ENCODE measurements around the gene EHMT1.

Gene EHMT1

DNA sequence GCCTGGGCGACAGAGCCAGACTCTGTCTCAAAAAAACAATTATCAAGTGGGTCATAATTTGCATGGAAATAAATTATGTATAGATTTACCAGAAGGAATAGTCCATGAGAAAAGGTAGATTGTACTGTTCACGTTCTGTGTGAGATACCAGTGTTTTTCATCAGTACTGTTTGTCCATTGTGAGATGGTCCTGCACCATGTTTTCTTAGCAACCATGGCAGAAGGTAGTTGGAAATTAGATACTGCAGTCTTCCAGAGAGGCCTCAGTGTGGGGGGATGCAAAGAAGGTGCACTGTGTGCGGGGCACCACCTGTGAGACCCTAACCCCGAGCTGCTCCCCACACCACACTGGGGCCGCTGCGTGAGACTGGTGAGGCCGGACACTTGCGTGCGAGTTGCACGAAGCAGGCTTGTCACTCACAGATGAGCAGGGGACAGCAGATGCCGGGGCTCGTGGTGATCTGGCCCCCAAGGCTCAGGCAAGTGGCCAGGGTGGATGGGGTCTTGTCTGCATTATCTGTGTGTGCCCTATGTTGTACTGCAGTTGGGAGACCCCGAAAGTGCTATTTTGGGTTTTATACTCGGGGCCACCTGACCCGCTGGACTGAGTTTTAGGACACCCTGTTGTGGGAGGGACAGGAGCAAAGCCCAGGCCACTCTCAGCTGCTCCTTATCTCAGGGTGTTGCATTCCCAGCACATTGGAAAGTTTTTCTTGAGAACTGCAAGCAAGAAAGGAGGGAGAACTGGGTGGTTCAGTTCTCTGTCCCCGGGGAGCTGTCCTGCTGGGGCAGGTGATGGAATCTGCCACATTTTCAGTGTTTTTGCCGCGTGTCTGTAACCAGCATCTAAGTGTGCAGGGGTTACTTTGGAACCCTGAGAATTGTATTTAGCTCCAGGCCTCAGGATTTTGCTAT lies 61.9 kb downstream of the EHMT1 start:
- ATAC-seq (ENCODE audit: low read depth) (no peak), DNase-seq (ENCODE audit: low spot score) (no peak)
- peaks cover 12% of the 10 kb centered on the region; the same call in 1 of the 2 replicates for H3K36me3 ChIP-seq (ENCODE audit: low read depth)
- H3K27ac ChIP-seq (ENCODE audit: poor library complexity, severe bottlenecking) = no peak overlapping the region
- no peaks in the 10 kb centered on the region for H3K27me3 ChIP-seq (ENCODE audit: insufficient read depth, poor library complexity, severe bottlenecking)
- TF ChIP-seq, protein P1, sequence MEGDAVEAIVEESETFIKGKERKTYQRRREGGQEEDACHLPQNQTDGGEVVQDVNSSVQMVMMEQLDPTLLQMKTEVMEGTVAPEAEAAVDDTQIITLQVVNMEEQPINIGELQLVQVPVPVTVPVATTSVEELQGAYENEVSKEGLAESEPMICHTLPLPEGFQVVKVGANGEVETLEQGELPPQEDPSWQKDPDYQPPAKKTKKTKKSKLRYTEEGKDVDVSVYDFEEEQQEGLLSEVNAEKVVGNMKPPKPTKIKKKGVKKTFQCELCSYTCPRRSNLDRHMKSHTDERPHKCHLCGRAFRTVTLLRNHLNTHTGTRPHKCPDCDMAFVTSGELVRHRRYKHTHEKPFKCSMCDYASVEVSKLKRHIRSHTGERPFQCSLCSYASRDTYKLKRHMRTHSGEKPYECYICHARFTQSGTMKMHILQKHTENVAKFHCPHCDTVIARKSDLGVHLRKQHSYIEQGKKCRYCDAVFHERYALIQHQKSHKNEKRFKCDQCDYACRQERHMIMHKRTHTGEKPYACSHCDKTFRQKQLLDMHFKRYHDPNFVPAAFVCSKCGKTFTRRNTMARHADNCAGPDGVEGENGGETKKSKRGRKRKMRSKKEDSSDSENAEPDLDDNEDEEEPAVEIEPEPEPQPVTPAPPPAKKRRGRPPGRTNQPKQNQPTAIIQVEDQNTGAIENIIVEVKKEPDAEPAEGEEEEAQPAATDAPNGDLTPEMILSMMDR (IDR thresholded peaks at IDR 0.05; ENCODE audit: poor library complexity, severe bottlenecking) = no peak
- no peaks in the 10 kb centered on the region for H3K9me3 ChIP-seq (ENCODE audit: severe bottlenecking)
- no peak overlapping the region for H3K4me3 ChIP-seq (ENCODE audit: severe bottlenecking)
- H3K4me1 ChIP-seq (ENCODE audit: insufficient read depth, poor library complexity, severe bottlenecking) = no peaks in the 10 kb centered on the region

- Histone ChIP-seq H3K36me3 (ENCODE audit: low read depth) (peaks cover 7% of the 10 kb centered on the region; the same call in 1 of the 2 replicates), H3K9me3 (ENCODE audit: severe bottlenecking) (no peaks in the 10 kb centered on the region), H3K4me1 (ENCODE audit: insufficient read depth, poor library complexity, severe bottlenecking) (no peaks in the 10 kb centered on the region), H3K27me3 (ENCODE audit: insufficient read depth, poor library complexity, severe bottlenecking) (no peaks in the 10 kb centered on the region), H3K4me3 (ENCODE audit: severe bottlenecking) (no peak overlapping the region), H3K27ac (ENCODE audit: poor library complexity, severe bottlenecking) (no peak overlapping the region)
- TF ChIP-seq, protein P1 (IDR thresholded peaks at IDR 0.05; ENCODE audit: poor library complexity, severe bottlenecking) = no peak
- no peak for DNase-seq (ENCODE audit: low spot score)
- no peak for ATAC-seq (ENCODE audit: low read depth)
Measured at GRCh38 chr9:137682428-137683105, 63.8 kb downstream of the EHMT1 start.

DNA sequence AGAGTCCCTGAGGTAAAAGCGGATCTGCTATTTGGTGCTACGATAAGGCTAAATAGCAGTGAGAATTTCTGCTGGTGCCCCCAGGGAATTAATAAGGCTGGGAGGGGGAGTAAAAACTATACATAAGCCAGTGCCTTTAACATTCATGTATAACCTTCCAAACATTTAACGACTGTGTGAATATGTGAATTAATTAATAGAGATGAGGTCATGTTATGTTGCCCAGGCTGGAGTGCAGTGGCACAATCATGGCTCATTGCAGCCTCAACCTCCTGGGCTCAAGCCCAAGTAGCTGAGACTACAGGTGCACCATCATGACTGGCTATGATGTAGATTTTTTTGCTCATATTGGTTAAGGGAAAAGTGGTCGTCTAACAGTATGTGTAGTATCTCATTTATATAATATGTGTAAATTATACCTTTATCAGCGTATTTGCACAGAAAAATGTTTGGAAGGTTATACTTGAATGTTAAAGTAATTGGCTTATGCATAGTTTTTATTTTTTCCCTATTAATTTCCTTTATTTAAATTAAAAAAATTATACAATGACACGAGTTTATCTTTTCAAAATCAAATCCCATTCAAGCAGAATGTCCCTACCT lies 64.6 kb downstream of the EHMT1 start:
- no peaks in the 10 kb centered on the region for H3K4me1 ChIP-seq (ENCODE audit: insufficient read depth, poor library complexity, severe bottlenecking)
- no peak for ATAC-seq (ENCODE audit: low read depth)
- DNase-seq (ENCODE audit: low spot score) = no peak

GRCh38 chr9:137685035-137685740 lies 66.4 kb downstream of the EHMT1 start:
- ATAC-seq (ENCODE audit: low read depth) (no peak), DNase-seq (ENCODE audit: low spot score) (no peak)
- TF ChIP-seq, protein P1 (IDR thresholded peaks at IDR 0.05; ENCODE audit: poor library complexity, severe bottlenecking) = no peak
- Histone ChIP-seq H3K9me3 (ENCODE audit: severe bottlenecking) (no peaks in the 10 kb centered on the region), H3K36me3 (ENCODE audit: low read depth) (no peaks in the 10 kb centered on the region), H3K4me1 (ENCODE audit: insufficient read depth, poor library complexity, severe bottlenecking) (no peaks in the 10 kb centered on the region), H3K27me3 (ENCODE audit: insufficient read depth, poor library complexity, severe bottlenecking) (no peaks in the 10 kb centered on the region), H3K4me3 (ENCODE audit: severe bottlenecking) (no peak overlapping the region), H3K27ac (ENCODE audit: poor library complexity, severe bottlenecking) (no peak overlapping the region)

More for the DNA sequence above, 64.6 kb downstream of the EHMT1 start:
- Histone ChIP-seq H3K9me3 (ENCODE audit: severe bottlenecking) (no peaks in the 10 kb centered on the region), H3K36me3 (ENCODE audit: low read depth) (peaks cover 3% of the 10 kb centered on the region; the same call in 1 of the 2 replicates), H3K27me3 (ENCODE audit: insufficient read depth, poor library complexity, severe bottlenecking) (no peaks in the 10 kb centered on the region), H3K27ac (ENCODE audit: poor library complexity, severe bottlenecking) (no peak overlapping the region), H3K4me3 (ENCODE audit: severe bottlenecking) (no peak overlapping the region)
- TF ChIP-seq, protein P1 (IDR thresholded peaks at IDR 0.05; ENCODE audit: poor library complexity, severe bottlenecking) = no peak

All from RWPE2 (cell line).